Neural cell (in vitro differentiated cells): ENCODE measurements around the gene CDC25C.

Experiments
- EZH2 ChIP-seq: fragments of 200-600, 300-800 bp; shearing (Covaris generic), sonication (generic); IDR thresholded peaks from 2 replicates; pipeline ENCODE4 v1.6.1; 2014; ENCODE audit warnings: antibody characterized with exemption, low read length, borderline replicate concordance, mild to moderate bottlenecking; ENCODE audit not compliant: insufficient read depth, poor library complexity, severe bottlenecking
- MXI1 ChIP-seq: fragments of 450-650 bp; conservative IDR thresholded peaks from 2 replicates; pipeline ENCODE4 v1.6.1; 2014; ENCODE audit warnings: antibody characterized with exemption, mild to moderate bottlenecking; ENCODE audit not compliant: poor library complexity, severe bottlenecking
- POLR2AphosphoS5 ChIP-seq: IDR thresholded peaks from 2 replicates; pipeline ENCODE4 v1.6.1; 2012
- REST ChIP-seq: IDR thresholded peaks from 2 replicates; pipeline ENCODE4 v1.6.1; 2012; ENCODE audit warnings: borderline replicate concordance
- TAF1 ChIP-seq: IDR thresholded peaks from 2 replicates; pipeline ENCODE4 v1.6.1; 2012; ENCODE audit warnings: low read depth
- TF ChIP-seq, protein P1 (sequence below): fragments of 450-650 bp; IDR thresholded peaks from 2 replicates; pipeline ENCODE4 v1.5.1; 2014; ENCODE audit warnings: antibody characterized with exemption, mild to moderate bottlenecking, moderate library complexity; ENCODE audit not compliant: poor library complexity, severe bottlenecking

DNA sequence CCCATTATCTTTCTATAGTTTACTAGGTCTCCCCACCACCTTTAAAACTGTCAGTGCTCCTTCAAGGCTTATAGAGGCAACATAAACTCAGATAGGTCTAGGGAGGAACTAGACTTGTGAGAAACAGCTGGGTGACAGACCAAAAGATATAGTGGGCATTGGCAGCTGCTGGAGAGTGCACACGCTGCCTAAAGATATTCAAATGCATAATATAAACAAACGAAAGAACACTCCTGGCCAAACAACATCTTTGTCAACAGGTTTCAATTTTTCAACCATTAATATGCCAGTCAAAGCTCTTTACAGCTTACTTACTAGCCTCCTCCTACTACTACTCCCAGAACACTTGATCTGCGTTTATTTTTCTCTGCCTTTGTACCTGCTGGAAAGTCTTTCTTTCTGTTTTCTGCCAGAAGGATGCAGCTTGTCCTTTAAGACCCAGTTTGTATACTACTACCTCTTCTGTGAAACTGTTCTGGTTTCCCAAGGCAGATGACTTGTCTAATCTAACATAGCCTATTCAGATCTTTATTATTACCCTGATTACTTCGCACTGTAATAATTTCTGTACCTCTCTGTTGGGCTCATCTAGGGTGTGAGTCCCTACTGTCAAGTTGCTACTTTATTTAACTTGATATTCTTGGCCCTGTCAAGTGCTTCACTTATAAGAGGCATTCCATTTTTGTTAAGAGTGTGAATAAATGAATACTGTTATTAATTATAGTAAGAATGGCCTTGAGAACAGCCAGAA is 35.2 kb upstream of the CDC25C start:
- TF ChIP-seq, protein P1, sequence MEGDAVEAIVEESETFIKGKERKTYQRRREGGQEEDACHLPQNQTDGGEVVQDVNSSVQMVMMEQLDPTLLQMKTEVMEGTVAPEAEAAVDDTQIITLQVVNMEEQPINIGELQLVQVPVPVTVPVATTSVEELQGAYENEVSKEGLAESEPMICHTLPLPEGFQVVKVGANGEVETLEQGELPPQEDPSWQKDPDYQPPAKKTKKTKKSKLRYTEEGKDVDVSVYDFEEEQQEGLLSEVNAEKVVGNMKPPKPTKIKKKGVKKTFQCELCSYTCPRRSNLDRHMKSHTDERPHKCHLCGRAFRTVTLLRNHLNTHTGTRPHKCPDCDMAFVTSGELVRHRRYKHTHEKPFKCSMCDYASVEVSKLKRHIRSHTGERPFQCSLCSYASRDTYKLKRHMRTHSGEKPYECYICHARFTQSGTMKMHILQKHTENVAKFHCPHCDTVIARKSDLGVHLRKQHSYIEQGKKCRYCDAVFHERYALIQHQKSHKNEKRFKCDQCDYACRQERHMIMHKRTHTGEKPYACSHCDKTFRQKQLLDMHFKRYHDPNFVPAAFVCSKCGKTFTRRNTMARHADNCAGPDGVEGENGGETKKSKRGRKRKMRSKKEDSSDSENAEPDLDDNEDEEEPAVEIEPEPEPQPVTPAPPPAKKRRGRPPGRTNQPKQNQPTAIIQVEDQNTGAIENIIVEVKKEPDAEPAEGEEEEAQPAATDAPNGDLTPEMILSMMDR = no peak
- TF ChIP-seq REST (no peak), EZH2 (no peak), TAF1 (no peak), POLR2AphosphoS5 (no peak), MXI1 (no peak)
